B cell (primary cell): ENCODE measurements around the gene H2BW2. TPM values are rescaled to one million over a fixed set of nuclear protein-coding genes. Genes with fewer than 3 reads are reported as not detected.

Experiments used
- ATAC-seq: fragments of 200-7000 bp; cut with Tn5 transposase; one replicate; pipeline ENCODE4 v1.10.0; 2021; ENCODE audit warnings: low read depth, mild to moderate bottlenecking, moderate number of reproducible peaks, moderate library complexity
- CTCF ChIA-PET: fragments of 350-600 bp; sonication (Branson Sonifier 250); formaldehyde crosslinking; loops from one replicate; lab custom pipeline; 2021; ENCODE audit warnings: antibody characterized with exemption, inconsistent platforms; lab: Charles Lee
- POLR2A ChIA-PET: fragments of 350-600 bp; sonication (Branson Sonifier 250); formaldehyde crosslinking; loops from one replicate; lab custom pipeline; 2021; ENCODE audit warnings: antibody characterized with exemption; lab: Charles Lee
- DNase-seq: peaks from one replicate; pipeline ENCODE4 v3.0.0; 2013
- H2AFZ ChIP-seq: 2 replicates; pipeline ENCODE4 v1.6.1; 2012; ENCODE audit warnings: mild to moderate bottlenecking, low read depth, low read length; ENCODE audit not compliant: insufficient read depth, poor library complexity, severe bottlenecking
- H3K27ac ChIP-seq, 2 donors: 1 replicate in 1 of 2; 2 replicates in 1 of 2; pipeline ENCODE4 v1.5.1; 2012 to 2013; ENCODE audit warnings: low read length in 2 of 2, mild to moderate bottlenecking in 2 of 2, moderate library complexity in 1 of 2
- H3K27me3 ChIP-seq, 4 experiments: fragments of 200-600 bp in 1 of 4; sonication (generic) in 1 of 4; replicated peaks in 1 of 4; 1 replicate in 2 of 4; 2 replicates in 2 of 4; pipeline versions ENCODE4 v1.6.1 to v1.7.0; 2013 to 2016; ENCODE audit warnings: low read length in 3 of 4, mild to moderate bottlenecking in 2 of 4, mixed read lengths in 1 of 4, moderate library complexity in 1 of 4; ENCODE audit not compliant: insufficient read depth in 4 of 4, control insufficient read depth in 3 of 4; ENCODE audit errors: control extremely low read depth in 1 of 4
- H3K36me3 ChIP-seq, 2 experiments: replicated peaks in 1 of 2; 1 replicate in 1 of 2; 2 replicates in 1 of 2; pipeline versions ENCODE4 v1.6.1 to v1.7.1; 2013; ENCODE audit warnings: low read length in 1 of 2; ENCODE audit not compliant: insufficient read depth in 2 of 2, control insufficient read depth in 1 of 2; ENCODE audit errors: control extremely low read depth in 1 of 2, extremely low read depth in 1 of 2
- H3K4me1 ChIP-seq, 2 donors: fragments of 200-600 bp in 1 of 2; sonication (generic) in 1 of 2; 1 replicate in 1 of 2; 2 replicates in 1 of 2; pipeline versions ENCODE4 v1.5.1 to v1.6.1; 2013 to 2017; ENCODE audit warnings: low read length in 2 of 2; ENCODE audit not compliant: control insufficient read depth in 2 of 2, insufficient read depth in 2 of 2
- H3K4me2 ChIP-seq: replicated peaks from 2 replicates; pipeline ENCODE3; 2012; ENCODE audit warnings: mild to moderate bottlenecking, low read depth, low read length; ENCODE audit not compliant: poor library complexity, severe bottlenecking
- H3K4me3 ChIP-seq, 5 experiments: fragments of 200-600 bp in 1 of 5; sonication (generic) in 1 of 5; 1 replicate in 3 of 5; 2 replicates in 2 of 5; pipeline versions ENCODE4 v1.5.1 to v1.7.0; 2011 to 2016; ENCODE audit warnings: low read length in 4 of 5, mild to moderate bottlenecking in 4 of 5, low read depth in 2 of 5, control low read depth in 1 of 5, moderate library complexity in 1 of 5; ENCODE audit not compliant: insufficient read depth in 1 of 5; ENCODE audit errors: control extremely low read depth in 1 of 5, extremely low read depth in 1 of 5
- H3K79me2 ChIP-seq: fragments of 200-600 bp; sonication (generic); one replicate; pipeline ENCODE4 v1.6.0; 2016; ENCODE audit warnings: low read length; ENCODE audit not compliant: control insufficient read depth, insufficient read depth
- H3K9ac ChIP-seq: fragments of 200-600 bp; sonication (generic); 2 replicates; pipeline ENCODE4 v1.6.1; 2017; ENCODE audit warnings: mild to moderate bottlenecking, low read length, moderate library complexity
- H3K9me3 ChIP-seq, 3 donors: one replicate each; pipeline versions ENCODE4 v1.6.1 to v1.7.1; 2013; ENCODE audit warnings: low read length in 2 of 3; ENCODE audit not compliant: control insufficient read depth in 2 of 3, insufficient read depth in 1 of 3; ENCODE audit errors: control extremely low read depth in 1 of 3
- H4K20me1 ChIP-seq: 2 replicates; pipeline ENCODE4 v1.6.0; 2012; ENCODE audit warnings: mild to moderate bottlenecking, low read length; ENCODE audit not compliant: insufficient read depth, control insufficient read depth, poor library complexity, severe bottlenecking
- H3K27ac Mint-ChIP-seq: one replicate; pipeline ENCODE4 v1.8.0; 2021; ENCODE audit warnings: mixed read lengths
- H3K27me3 Mint-ChIP-seq: one replicate; pipeline ENCODE4 v1.8.0; 2021; ENCODE audit warnings: mixed read lengths
- H3K4me1 Mint-ChIP-seq: one replicate; pipeline ENCODE4 v1.8.0; 2021; ENCODE audit warnings: mixed read lengths
- H3K4me3 Mint-ChIP-seq: one replicate; pipeline ENCODE4 v1.8.0; 2021; ENCODE audit warnings: mixed read lengths
- H3K9me3 Mint-ChIP-seq: one replicate; pipeline ENCODE4 v1.8.0; 2022; ENCODE audit warnings: mixed read lengths; ENCODE audit not compliant: insufficient read depth
- EZH2 ChIP-seq: IDR thresholded peaks from 2 replicates; pipeline ENCODE4 v1.6.1; 2012; ENCODE audit warnings: borderline replicate concordance, low read depth, mild to moderate bottlenecking, moderate library complexity, low read length; ENCODE audit not compliant: insufficient read depth, poor library complexity, severe bottlenecking
- WGBS: methylation state at CpG from one replicate; pipeline ENCODE4 v1.1.5; 2013; ENCODE audit warnings: missing lambda C conversion rate; ENCODE audit not compliant: insufficient coverage; 5-methylcytosine and 5-hydroxymethylcytosine counted together
- intact Hi-C: fragments of 100-400 bp; cut with micrococcal nuclease; formaldehyde crosslinking; loops from one replicate; pipeline ENCODE4 v1.10.0; 2022
- polyA plus RNA-seq: library from polyadenylated mRNA; depleted of rRNA; stranded (reverse); fragments of >200 nt; gene quantifications from 2 replicates; pipeline ENCODE4 v1.2.3, GENCODE V29; 2012
- total RNA-seq, 2 donors: library from RNA; stranded (reverse); fragments of 120-200 nt in 1 of 2; gene quantifications; 1 replicate in 1 of 2; 2 replicates in 1 of 2; pipeline versions ENCODE4 v1.2.3 to v1.2.4, GENCODE V29; 2013 to 2022
- TF ChIP-seq, protein P1 (sequence below): fragments of 200-600 bp; IDR thresholded peaks from one replicate; pipeline ENCODE4 v1.8.0; 2022; ENCODE audit warnings: antibody characterized with exemption, mild to moderate bottlenecking

Gene H2BW2
- total and polyA plus RNA-seq, 2 donors (not counting 1 experiment from before 2014, with no cell fraction given): not detected

DNA sequence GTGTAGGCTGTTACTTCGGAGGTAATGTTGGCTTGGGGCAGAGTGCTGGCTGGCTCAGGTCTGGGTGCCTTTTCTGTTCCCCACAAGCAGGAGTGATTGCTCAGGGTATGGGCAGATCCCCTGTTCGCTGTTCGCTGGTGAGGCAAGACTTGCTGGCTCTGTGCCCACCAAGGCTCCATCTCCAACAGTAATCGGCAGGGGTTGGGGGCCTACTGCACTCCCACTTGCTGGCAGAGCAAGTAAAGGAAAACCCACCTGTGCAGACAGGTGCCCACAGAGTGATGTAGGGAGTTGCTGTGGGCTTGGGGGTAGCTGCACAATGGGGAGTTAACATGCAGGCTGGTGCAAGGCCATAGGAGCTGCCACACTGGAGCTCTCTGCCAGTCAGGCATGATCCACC, 44.3 kb downstream of the H2BW2 start:
- H2AFZ ChIP-seq: no peak overlapping the region
- H3K4me1 Mint-ChIP-seq: no peaks in the 10 kb centered on the region
- H3K4me2 ChIP-seq: no peak overlapping the region
- POLR2A ChIA-PET: no interaction called here
- no peaks in the 10 kb centered on the region for H3K79me2 ChIP-seq
- no peaks in the 10 kb centered on the region for H3K9me3 Mint-ChIP-seq
- WGBS: 100% methylated on average over 4 of the region's 4 CpGs
- no peaks in the 10 kb centered on the region for H4K20me1 ChIP-seq
- H3K27me3 ChIP-seq: no peaks in the 10 kb centered on the region
- no peak for TF ChIP-seq EZH2
- TF ChIP-seq, protein P1, sequence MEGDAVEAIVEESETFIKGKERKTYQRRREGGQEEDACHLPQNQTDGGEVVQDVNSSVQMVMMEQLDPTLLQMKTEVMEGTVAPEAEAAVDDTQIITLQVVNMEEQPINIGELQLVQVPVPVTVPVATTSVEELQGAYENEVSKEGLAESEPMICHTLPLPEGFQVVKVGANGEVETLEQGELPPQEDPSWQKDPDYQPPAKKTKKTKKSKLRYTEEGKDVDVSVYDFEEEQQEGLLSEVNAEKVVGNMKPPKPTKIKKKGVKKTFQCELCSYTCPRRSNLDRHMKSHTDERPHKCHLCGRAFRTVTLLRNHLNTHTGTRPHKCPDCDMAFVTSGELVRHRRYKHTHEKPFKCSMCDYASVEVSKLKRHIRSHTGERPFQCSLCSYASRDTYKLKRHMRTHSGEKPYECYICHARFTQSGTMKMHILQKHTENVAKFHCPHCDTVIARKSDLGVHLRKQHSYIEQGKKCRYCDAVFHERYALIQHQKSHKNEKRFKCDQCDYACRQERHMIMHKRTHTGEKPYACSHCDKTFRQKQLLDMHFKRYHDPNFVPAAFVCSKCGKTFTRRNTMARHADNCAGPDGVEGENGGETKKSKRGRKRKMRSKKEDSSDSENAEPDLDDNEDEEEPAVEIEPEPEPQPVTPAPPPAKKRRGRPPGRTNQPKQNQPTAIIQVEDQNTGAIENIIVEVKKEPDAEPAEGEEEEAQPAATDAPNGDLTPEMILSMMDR: no peak
- H3K27ac Mint-ChIP-seq: no peak overlapping the region
- ATAC-seq (no peak), DNase-seq (no peak)
- H3K4me1 ChIP-seq: no peaks in the 10 kb centered on the region
- no peaks in the 10 kb centered on the region for H3K36me3 ChIP-seq
- no peak overlapping the region for H3K9ac ChIP-seq
- H3K27me3 Mint-ChIP-seq: no peaks in the 10 kb centered on the region
- H3K4me3 Mint-ChIP-seq: no peak overlapping the region
- intact Hi-C loops: no loop called here
- no peak overlapping the region for H3K4me3 ChIP-seq
- no peaks in the 10 kb centered on the region for H3K9me3 ChIP-seq
- CTCF ChIA-PET: no interaction called here
- H3K27ac ChIP-seq: no peak overlapping the region

DNA sequence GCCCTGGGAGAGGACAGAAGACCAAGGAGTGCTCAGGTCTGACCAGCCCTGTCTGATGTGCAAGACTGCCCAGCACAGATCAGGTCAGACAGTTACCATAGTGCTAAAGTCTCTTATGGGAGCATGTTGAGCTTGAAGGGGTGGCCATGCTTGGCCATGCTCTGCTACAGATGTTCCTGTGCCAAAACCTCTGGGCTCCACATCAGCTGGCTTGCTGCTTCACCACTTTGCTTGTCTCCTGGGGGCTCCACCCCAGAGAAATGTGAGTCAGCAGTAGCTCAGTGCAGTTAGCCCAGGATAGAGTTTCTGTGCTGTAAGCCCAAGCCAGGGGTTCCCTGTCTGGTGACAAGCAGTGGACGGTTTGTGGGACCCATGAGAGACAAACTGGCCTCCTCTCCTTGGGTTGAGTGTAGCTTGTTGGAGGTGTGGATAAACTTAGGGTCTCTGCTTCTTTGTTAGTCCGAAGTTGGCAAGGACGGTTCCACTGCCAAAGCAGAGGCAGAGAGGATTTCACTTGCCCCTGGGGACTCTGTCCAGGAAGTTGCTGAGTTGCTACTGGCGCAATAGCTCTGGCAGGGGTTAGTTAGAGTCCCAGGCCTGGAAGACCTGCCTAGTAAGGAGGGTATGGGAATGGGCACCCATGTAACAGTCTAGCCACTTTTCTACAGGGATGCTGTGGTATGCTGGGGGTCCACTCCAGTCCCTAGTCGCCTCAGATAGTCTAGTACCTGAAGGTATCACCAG, 45.0 kb downstream of the H2BW2 start:
- 49% methylated on average over 2 of the region's 5 CpGs for WGBS
- Histone ChIP-seq H4K20me1 (no peaks in the 10 kb centered on the region), H3K4me3 (no peak overlapping the region), H3K9ac (no peak overlapping the region), H3K27ac (no peak overlapping the region), H3K79me2 (no peaks in the 10 kb centered on the region), H3K36me3 (no peaks in the 10 kb centered on the region), H3K27me3 (peaks cover 0 to 2% (median 0%) of the 10 kb centered on the region in 4 experiments), H3K4me1 (no peaks in the 10 kb centered on the region), H3K4me2 (no peak overlapping the region), H2AFZ (no peak overlapping the region), H3K9me3 (no peaks in the 10 kb centered on the region)
- Mint-ChIP-seq H3K4me1 (no peaks in the 10 kb centered on the region), H3K9me3 (no peaks in the 10 kb centered on the region), H3K27me3 (no peaks in the 10 kb centered on the region), H3K4me3 (no peak overlapping the region), H3K27ac (no peak overlapping the region)
- ChIA-PET POLR2A (no interaction called here), CTCF (no interaction called here)
- intact Hi-C loops: no loop called here
- no peak for DNase-seq
- no peak for ATAC-seq
- TF ChIP-seq EZH2: no peak
- TF ChIP-seq, protein P1: no peak
